ENCODE measurements around the gene EREG.

Gene EREG

DNA sequence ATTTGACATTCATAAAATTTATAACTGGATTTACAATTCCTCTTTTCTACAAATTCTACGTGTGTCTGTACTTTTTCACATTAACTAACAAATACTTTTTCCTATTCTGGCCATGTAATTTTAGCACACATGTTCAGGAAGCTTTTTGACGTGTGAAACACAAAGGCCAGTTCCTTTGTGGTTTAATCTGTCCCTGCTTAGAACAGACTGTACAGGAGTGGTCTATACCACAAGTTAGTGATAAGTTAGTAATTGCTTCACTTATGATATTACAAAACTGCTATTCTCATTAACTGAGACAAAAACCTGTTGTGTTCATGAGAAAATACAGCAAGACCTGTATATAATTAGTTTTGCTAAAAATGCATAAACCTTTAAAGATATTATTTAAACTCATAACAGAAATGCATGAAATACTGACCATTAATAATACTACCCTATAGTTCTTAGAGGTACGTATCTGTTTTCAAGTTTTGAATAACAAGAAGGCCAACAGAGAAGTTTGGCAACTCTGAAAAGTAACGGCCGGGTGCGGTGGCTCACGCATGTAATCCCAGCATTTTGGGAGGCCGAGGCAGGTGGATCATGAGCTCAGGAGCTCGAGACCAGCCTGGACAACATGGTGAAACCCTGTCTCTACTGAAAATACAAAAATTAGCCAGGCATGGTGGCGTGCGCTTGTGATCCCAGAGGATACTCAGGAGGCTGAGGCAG lies 66.3 kb downstream of the EREG start:
- no peak for DNase-seq

DNA sequence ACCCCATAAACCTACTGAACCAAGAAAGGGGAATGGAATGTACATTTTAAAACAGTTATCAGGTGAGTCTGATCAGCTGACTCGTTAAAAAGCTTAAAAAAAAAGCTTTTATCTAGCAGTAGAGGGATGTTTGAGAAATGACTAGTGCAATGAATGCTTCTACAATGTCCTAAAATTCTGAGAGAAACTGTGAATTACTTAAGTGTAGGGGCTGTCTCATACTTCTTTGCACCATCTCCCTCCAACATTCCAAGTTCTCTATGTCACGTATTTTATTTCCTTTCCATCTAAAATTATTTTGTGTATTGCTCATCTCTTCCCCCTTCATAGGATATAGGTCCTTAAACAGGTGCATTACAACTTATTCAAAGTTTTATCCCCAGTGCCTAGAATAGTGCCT lies 68.1 kb downstream of the EREG start:
- no peak for DNase-seq

DNA sequence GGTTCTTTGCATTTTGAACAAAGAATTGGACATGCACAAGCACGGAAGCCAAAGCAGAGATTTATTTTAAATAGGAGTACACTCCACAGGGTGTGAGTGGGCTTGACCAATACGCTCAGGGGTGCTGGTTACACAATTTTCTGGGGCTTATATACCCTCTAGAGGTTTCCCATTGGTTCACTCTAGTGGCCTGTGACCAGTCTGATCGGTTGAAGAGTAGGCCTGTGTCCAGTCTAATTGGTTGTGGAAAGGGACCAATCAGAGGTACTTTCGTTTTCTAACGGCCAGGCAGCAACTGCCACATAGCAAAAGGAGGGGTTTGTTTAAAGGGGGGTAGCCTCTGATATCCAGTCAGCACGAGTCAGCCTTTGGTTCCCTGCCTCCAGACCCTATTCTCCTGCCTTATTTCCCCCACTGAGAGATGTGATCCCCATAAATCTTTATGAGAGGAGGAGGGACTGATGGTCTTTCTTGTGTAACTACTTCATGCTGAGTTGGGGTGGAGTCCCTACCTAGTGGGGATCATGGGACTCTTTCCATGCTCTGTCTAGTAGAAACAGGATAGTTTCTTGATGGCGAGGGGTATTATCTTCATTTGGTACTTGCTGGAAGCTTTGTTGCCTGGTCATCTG lies 68.7 kb downstream of the EREG start:
- DNase-seq: no peak

DNA sequence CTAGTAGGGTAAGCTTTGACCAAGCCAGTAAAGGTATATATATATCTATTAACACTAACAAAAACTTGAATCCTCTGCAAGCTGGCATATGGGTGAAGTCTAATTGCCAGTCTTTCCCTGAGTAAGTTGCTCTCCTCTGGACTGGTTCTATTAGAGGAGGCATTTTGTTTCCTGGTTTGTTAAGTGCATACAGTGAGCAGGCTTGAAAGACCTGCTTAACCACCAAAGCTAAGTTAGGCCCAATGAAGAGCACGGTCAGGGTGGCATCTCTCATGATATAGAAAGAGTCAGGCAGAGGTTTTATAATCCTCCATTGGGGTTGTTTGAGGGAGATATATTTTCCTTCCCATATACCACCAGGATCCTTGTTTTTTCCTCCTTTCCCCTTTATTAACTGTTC lies 70.4 kb downstream of the EREG start:
- DNase-seq: no peak

DNA sequence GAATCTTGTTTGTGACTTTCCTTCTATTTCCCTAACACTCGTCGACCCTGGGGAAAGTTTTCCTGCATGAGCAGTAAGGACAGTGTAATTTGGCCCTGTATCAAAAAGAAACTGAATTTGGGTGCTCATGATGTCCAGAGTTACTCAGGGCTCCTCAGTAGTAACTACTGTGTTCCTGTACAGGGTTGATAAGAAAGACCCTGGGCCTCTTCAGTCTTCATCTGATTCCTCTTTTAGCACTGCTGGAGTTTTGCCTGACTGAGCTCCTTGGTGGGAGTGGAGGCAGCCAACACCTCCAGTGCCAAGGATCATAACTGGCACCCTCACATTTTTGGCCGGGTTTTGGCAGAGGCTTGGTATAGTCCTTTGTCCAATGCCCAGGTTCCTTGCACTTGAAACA lies 72.9 kb downstream of the EREG start:
- DNase-seq: no peak

Measured in activated gamma-delta T cell (primary cell).